Measurements from ENCODE around the gene MRPS15. TPM values are rescaled to one million over a fixed set of nuclear protein-coding genes. Genes with fewer than 3 reads are reported as not detected.
"Not testable (repeated sequence)": the region's sequence is repeated elsewhere in the genome, so short reads cannot be mapped to it uniquely, and the experiment has no call there.

MRPS15 gene
- polyA plus RNA-seq, 6 donors from 2014 or later = 55.6 to 86.7 (median 62.4) TPM

DNA sequence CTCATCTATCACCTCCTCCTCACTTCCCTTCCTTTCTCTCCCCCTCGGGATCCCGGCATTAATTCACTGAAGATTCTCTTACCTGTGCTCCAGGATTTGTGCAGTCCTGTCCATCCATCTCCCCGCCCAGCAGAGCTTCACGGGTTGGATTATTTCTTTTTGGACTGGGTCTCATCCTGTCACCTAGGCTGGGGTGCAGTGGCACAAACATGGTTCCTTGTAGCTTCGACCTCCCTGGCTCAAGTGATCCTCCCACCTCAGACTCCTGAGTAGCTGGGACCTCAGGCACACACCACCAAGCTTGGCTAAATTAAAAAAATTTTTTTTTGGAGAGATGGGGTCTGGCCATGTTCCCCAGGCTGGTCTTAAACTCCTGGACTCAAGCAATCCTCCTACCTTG lies 30.8 kb upstream of the MRPS15 start:
- Mint-ChIP-seq H3K4me3 (no peak overlapping the region), H3K27me3 (peaks cover 23 to 32% (median 31%) of the 10 kb centered on the region in 3 donors), H3K36me3 (peaks cover 0 to 6% of the 10 kb centered on the region in 2 donors), H3K9me3 (peaks cover 0 to 4% (median 0%) of the 10 kb centered on the region in 7 donors), H3K27ac (no peak overlapping the region), H3K4me1 (peaks cover 0 to 7% (median 4%) of the 10 kb centered on the region in 3 donors)
- ATAC-seq (ENCODE audit: low read depth in 2 of 2) (no peak), DNase-seq (no peak)

DNA sequence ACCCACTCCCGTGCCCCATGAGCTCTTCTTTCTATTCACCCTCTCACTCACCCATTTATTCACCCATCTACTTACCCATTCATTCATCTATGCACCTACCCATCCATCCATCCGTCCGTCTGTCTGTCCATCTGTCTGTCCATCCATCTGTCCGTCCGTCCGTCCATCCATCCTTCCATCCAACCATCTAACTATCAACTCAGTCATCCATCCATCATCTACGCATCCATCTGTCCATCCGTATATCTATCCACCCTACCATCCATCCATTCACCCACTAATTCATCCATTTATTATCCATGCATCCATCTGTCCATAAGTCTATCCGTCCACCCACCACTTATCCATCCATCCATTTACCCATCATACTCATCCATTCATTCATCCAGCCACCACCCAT lies 29.3 kb upstream of the MRPS15 start:
- ATAC-seq (ENCODE audit: low read depth in 2 of 2) (no peak), DNase-seq (no peak)
- Mint-ChIP-seq H3K36me3 (peaks cover 0 to 6% of the 10 kb centered on the region in 2 donors), H3K9me3 (peaks cover 0 to 4% (median 0%) of the 10 kb centered on the region in 7 donors), H3K4me3 (peak overlapping the region in 1 of 8 donors; percentile 32), H3K27ac (peak overlapping the region in 1 of 6 donors; percentile 0), H3K27me3 (peaks cover 23 to 32% (median 31%) of the 10 kb centered on the region in 3 donors), H3K4me1 (peaks cover 0 to 7% (median 4%) of the 10 kb centered on the region in 3 donors)

DNA sequence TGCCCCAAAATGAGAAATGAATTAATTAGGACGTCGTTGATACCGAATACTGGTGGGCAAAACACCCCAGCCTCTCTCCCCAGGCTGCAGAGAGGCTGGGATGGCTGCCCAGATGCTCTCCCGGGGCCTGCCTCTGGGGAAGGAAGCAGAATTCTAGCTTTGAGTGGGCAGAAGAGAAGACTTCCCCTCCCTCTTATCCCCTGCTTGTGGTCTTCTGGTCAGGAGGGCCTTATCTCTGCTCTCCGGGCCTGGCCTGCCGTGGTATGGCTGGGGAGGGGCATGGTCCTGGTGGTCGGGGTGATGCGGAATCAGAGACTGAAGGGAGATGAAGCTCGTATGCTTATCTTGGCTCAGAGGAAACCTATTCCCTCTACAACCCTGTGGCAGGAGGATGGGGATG lies 28.3 kb upstream of the MRPS15 start:
- no peak for DNase-seq
- Mint-ChIP-seq H3K9me3 (peaks cover 0 to 4% (median 0%) of the 10 kb centered on the region in 7 donors), H3K36me3 (peaks cover 0 to 6% of the 10 kb centered on the region in 2 donors), H3K4me3 (peak overlapping the region in 1 of 8 donors; percentile 26), H3K4me1 (peaks cover 4 to 10% (median 5%) of the 10 kb centered on the region in 3 donors), H3K27ac (peak overlapping the region in 1 of 6 donors; percentile 38), H3K27me3 (peaks cover 19 to 32% (median 31%) of the 10 kb centered on the region in 3 donors)
- ATAC-seq (ENCODE audit: low read depth in 2 of 2) = no peak

DNA sequence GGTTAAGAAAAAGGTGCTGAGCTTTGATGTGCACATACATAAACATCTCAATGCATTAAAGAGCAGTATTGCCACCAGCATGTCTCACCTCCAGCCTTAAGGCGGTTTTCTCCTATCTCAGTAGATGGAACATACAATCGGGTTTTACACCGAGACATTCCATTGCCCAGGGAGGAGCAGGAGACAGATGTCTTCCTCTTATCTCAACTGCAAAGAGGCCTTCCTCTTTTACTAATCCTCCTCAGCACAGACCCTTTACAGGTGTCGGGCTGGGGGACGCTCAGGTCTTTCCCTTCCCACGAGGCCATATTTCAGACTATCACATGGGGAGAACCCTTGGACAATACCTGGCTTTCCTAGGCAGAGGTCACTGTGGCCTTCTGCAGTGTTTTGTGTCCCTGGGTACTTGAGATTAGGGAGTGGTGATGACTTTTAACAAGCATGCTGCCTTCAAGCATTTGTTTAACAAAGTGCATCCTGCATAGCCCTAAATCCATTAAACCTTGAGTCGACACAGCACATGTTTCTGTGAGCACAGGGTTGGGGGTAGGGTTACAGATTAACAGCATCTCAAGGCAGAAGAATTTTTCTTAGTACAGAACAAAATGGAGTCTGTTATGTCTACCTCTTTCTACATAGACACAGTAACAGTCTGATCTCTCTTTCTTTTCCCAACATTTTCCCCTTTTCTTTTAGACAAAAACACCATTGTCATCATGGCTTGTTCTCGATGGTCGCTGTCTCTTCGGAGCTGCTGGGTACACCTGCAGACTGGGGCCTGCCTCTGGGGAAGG lies 25.3 kb upstream of the MRPS15 start:
- not testable (repeated sequence) for H3K4me3 Mint-ChIP-seq; ATAC-seq (ENCODE audit: low read depth in 2 of 2); H3K36me3 Mint-ChIP-seq; DNase-seq; H3K9me3 Mint-ChIP-seq
- Mint-ChIP-seq H3K4me1 (peaks cover 18 to 27% (median 26%) of the 10 kb centered on the region in 3 donors), H3K27ac (peak overlapping the region in 2 of 6 donors; percentile 54 to 56), H3K27me3 (peaks cover 9 to 25% (median 24%) of the 10 kb centered on the region in 3 donors)

DNA sequence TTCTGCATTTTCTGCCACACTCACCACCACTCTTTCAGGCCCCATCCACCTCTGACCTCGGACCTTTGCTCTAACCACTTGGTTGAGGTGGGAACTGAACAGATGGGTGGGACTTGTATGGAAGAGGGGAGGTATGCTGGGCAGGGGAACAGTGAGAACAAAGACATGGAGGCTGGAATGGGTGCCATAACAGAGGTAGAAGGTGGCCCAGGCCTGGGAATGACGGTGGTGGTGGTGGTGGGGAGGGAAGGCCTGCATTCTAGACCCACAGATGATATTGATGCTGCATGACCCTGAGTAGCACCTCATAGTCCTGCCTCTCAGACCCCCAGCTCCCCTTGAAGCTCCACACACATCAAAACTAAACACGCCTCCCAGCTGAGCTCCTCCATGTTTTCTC lies 23.7 kb upstream of the MRPS15 start:
- peaks cover 0 to 6% of the 10 kb centered on the region in 2 donors for H3K36me3 Mint-ChIP-seq
- H3K27ac Mint-ChIP-seq = peak overlapping the region in 2 of 6 donors; percentile 51 to 63
- H3K9me3 Mint-ChIP-seq = peaks cover 0 to 1% (median 0%) of the 10 kb centered on the region in 7 donors
- DNase-seq (no peak), ATAC-seq (ENCODE audit: low read depth in 2 of 2) (no peak)
- H3K27me3 Mint-ChIP-seq = peaks cover 0 to 11% (median 10%) of the 10 kb centered on the region in 3 donors
- peak overlapping the region in 2 of 8 donors; percentile 15 to 78 for H3K4me3 Mint-ChIP-seq
- peaks cover 14 to 27% (median 26%) of the 10 kb centered on the region in 3 donors for H3K4me1 Mint-ChIP-seq

DNA sequence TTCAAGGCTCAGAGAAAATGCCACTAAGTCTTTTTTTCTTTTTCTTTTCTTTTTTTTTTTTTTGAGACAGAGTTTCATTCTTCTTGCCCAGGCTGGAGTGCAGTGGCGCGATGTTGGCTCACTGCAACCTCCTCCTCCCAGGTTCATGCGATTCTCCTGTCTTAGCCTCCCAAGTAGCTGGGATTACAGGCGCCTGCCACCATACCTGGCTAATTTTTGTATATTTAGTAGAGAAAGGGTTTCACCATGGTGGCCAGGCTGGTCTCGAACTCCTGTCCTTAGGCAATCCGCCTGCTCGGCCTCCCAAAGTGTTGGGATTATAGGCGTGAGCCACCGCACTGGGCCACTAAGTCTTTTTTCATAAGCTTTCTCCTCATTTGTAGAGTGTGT lies 23.1 kb upstream of the MRPS15 start:
- not testable (repeated sequence) for H3K9me3 Mint-ChIP-seq; H3K36me3 Mint-ChIP-seq; H3K27me3 Mint-ChIP-seq; DNase-seq; ATAC-seq (ENCODE audit: low read depth in 2 of 2)
- H3K27ac Mint-ChIP-seq = peak overlapping the region in 2 of 6 donors; percentile 51 to 94
- peak overlapping the region in 5 of 8 donors; percentile 10 to 69 (median 40) for H3K4me3 Mint-ChIP-seq
- peaks cover 15 to 31% (median 23%) of the 10 kb centered on the region in 3 donors for H3K4me1 Mint-ChIP-seq

DNA sequence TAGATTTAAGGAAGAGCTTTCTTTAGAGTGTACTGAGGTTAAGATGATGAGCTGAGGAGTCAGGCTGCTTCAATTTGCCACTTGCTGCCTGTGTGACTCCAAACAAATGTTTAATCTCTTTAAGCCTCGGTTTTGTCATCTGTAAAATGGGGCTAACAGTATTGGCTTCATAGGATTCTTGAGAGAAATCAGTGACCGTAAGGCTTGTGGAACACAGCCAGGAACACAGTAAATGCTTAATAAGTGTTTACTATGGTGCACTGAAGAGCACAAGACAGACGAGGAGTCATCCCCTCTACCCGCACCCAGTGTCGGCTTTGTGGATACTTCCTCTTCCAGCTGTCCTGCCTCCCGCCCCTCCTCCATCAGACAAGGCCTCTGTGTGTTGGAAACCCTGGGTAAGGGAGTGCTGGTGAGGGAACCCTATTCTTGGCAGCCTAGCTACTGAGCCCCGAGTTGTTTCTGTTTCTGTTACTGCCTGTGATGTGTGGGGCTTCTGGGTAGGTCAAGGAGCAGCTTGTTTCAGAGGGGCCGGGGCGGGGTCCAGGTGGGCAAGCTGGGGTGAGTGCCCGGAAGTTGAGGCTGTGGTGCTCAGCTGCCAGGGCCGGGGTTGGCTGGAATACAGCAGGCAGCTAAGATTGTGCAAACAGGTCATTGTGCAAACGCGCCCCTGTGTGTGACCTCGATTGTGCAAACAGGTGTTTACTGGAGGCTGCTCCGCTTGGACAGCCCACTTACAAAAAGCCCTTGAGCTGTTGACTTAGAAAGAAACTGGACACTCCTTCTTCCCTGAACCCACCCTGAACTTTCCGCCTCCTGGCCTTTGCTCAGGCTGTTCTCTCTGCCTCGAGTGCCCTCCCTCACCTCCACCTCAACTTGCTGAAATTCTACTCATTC lies 22.5 kb upstream of the MRPS15 start:
- DNase-seq (peak; percentile 35), ATAC-seq (ENCODE audit: low read depth in 2 of 2) (peak; percentile 91)
- H3K4me1 Mint-ChIP-seq = peaks cover 22 to 37% (median 26%) of the 10 kb centered on the region in 3 donors
- H3K4me3 Mint-ChIP-seq = peak overlapping the region in 7 of 8 donors; percentile 2 to 80 (median 40)
- H3K9me3 Mint-ChIP-seq = peaks cover 0 to 1% (median 0%) of the 10 kb centered on the region in 7 donors
- peak overlapping the region; percentile 38 to 94 (median 56) for H3K27ac Mint-ChIP-seq
- peaks cover 6 to 8% (median 7%) of the 10 kb centered on the region in 3 donors for H3K27me3 Mint-ChIP-seq
- H3K36me3 Mint-ChIP-seq = no peaks in the 10 kb centered on the region

DNA sequence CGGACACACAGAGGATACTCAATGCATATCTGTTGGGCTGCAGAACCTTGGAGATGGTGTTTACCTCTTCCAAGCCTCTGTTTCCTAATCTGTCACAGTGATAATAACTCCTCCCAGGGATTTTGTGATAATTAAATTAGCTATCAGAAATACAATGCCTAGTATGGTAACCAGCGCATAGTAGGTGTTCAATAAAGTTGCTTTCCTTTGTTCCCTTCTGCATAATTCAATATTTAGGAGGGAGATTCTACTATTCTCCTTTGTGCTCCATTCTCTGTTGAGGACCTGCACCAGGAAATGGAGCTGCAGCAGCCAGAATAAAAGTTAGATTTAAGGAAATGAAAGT lies 21.9 kb upstream of the MRPS15 start:
- Mint-ChIP-seq H3K4me1 (peaks cover 23 to 40% (median 28%) of the 10 kb centered on the region in 3 donors), H3K9me3 (peaks cover 0 to 1% (median 0%) of the 10 kb centered on the region in 7 donors), H3K4me3 (peak overlapping the region in 5 of 8 donors; percentile 2 to 58 (median 25)), H3K36me3 (no peaks in the 10 kb centered on the region), H3K27ac (peak overlapping the region in 4 of 6 donors; percentile 30 to 51 (median 39)), H3K27me3 (peaks cover 7 to 11% (median 9%) of the 10 kb centered on the region in 3 donors)
- DNase-seq = no peak
- ATAC-seq (ENCODE audit: low read depth in 2 of 2) = no peak

DNA sequence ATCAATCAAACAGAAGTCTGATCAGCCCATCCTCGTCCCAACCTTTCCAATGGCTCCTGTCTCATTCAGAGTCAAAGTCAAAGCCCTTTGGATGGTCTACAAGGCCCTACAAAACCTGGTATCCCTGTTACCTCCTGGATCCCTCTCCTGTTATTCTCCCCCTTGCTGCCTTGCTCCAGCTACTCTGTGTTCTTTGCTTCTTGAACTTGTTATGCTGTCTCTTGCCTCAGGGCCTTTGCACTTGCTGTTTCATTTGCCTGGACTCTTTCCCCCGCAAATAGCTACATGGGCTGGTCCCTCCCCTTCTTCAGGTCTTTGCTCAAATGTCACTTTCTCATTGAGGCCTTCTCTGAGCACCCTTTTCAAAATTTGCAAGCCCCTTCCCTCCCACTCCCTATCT lies 19.9 kb upstream of the MRPS15 start:
- Mint-ChIP-seq H3K9me3 (peaks cover 0 to 1% (median 0%) of the 10 kb centered on the region in 7 donors), H3K36me3 (no peaks in the 10 kb centered on the region), H3K27ac (peak overlapping the region in 1 of 6 donors; percentile 16), H3K27me3 (peaks cover 9 to 21% (median 19%) of the 10 kb centered on the region in 3 donors), H3K4me3 (no peak overlapping the region), H3K4me1 (peaks cover 23 to 40% (median 28%) of the 10 kb centered on the region in 3 donors)
- ATAC-seq (ENCODE audit: low read depth in 2 of 2) (no peak), DNase-seq (no peak)

DNA sequence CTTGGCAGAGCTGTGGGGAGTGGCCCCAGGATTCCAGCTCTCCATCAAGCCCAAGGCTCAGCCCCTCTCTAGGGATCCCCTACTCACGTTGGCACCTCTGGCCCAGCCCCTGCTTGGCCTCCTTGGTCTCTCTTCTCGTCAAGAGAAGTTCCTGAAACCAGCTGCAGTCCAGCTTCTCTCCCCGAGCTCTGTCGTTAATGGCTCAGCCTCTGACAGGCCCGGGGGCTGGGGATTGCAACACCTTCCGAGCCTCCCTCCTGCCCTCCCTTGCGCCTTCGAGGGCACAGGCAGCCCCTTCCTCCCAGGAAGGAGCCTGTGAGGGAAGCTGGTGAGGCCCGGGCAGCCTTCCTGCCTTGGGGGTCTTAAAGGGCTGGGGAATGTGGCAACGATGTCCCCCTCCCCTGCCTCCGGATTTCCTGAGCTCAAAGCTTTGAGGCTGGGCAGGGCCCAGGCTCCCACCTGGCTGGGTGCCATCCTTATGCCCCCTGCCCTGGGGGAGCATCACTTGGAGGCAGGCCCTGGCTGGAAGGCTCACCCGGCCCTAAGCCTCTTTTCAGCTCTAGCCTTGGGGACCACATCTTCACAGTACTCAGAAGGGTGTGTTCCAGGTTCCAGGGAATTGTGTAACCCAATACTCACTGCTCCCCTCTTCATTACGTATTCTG lies 18.7 kb upstream of the MRPS15 start, which contains the start of gene CSF3R:
Gene CSF3R, minus strand, starts transcription at position 190 of the 665 bp plus-strand sequence. CDS start 3,417 bp downstream, outside the sequence.
- no peaks in the 10 kb centered on the region for H3K36me3 Mint-ChIP-seq
- H3K4me1 Mint-ChIP-seq = peaks cover 23 to 39% (median 28%) of the 10 kb centered on the region in 3 donors
- no peak for DNase-seq
- peaks cover 0 to 1% (median 0%) of the 10 kb centered on the region in 7 donors for H3K9me3 Mint-ChIP-seq
- peak within 1 kb of the TSS in 7 of 8 donors; percentile 28 to 89 (median 78) for H3K4me3 Mint-ChIP-seq
- H3K27me3 Mint-ChIP-seq = peaks cover 9 to 22% (median 20%) of the 10 kb centered on the region in 3 donors
- peak within 1 kb of the TSS in 3 of 6 donors; percentile 15 to 91 (median 70) for H3K27ac Mint-ChIP-seq
- ATAC-seq (ENCODE audit: low read depth in 2 of 2) = no peak

DNA sequence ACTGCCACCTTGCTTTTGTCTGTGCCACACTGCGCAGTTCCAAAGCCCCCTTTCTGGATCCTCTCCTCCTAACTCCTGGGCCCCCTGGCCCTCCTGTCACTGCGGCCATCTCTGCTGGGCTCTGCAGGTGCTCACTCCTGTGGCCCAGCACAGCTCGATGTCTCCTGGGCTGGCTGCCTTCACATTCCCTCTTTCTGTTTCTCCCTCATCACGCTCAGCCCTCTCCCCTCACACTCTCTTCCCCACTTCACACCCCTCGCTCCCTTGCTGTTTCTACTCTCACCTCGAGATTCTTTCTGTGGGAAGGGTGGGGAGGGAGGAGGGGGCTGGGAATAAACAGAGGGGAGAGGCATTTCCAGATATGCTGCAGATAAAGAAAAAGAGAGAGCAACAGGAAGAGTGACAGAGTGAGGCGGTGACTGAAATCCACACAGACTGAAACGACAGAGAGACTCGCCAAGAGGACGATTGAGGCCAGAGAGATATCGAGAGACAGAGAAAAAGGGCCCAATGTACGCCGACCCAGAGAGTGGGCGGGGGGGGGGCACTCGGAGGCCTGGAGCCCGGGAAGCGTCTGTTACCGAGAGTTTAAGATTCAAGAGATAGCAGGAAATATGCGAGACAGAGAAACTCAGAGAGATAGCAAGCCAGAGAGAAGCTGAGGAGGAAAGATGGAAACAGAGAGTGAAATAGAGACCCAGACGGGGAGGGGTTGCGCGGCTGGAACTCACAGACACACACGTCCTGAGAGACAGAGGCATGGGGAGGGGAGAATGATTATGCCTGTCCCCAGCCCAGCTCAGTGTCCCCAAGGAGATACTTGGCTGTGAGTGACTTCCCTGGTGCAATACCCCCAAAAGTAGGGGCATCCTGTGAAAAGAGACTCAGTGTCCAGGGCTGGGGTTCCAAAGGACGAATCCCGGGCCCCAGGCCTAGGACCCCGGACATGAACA lies 17.9 kb upstream of the MRPS15 start:
- Mint-ChIP-seq H3K36me3 (no peaks in the 10 kb centered on the region), H3K4me1 (peaks cover 20 to 31% (median 21%) of the 10 kb centered on the region in 3 donors), H3K4me3 (peak overlapping the region in 7 of 8 donors; percentile 28 to 89 (median 78)), H3K9me3 (peaks cover 0 to 1% (median 0%) of the 10 kb centered on the region in 7 donors), H3K27me3 (peaks cover 9 to 22% (median 20%) of the 10 kb centered on the region in 3 donors), H3K27ac (peak overlapping the region in 3 of 6 donors; percentile 15 to 91 (median 70))
- no peak for ATAC-seq (ENCODE audit: low read depth in 2 of 2)
- no peak for DNase-seq

Data from naive B cell (primary cell).